Sigmoid colon (tissue), 4 donors: ENCODE data around the gene SPATS2L.

ENCODE experiments used
- EP300 ChIP-seq, 4 donors: sonication (generic); formaldehyde crosslinking; IDR thresholded peaks; one replicate each; pipeline ENCODE4 v1.6.1; 2017; ENCODE audit warnings: antibody characterized with exemption in 4 of 4
- POLR2A ChIP-seq, 2 donors: fragments of 450-650 bp; IDR thresholded peaks; one replicate each; pipeline ENCODE4 v1.6.1; 2016; ENCODE audit warnings: antibody characterized with exemption in 2 of 2, mild to moderate bottlenecking in 2 of 2, moderate library complexity in 2 of 2
- POLR2AphosphoS5 ChIP-seq, 4 donors: sonication (generic); formaldehyde crosslinking; IDR thresholded peaks; one replicate each; pipeline ENCODE4 v1.6.1; 2017; ENCODE audit warnings: antibody characterized with exemption in 4 of 4
- TF ChIP-seq, protein P1 (sequence below), 4 experiments: fragments of 450-650 bp in 3 of 4; fragments of 200-600 bp in 1 of 4; IDR thresholded peaks; one replicate each; pipeline ENCODE4 v1.5.1; 2016 to 2019; ENCODE audit warnings: antibody characterized with exemption in 4 of 4, mild to moderate bottlenecking in 3 of 4, moderate library complexity in 2 of 4

DNA sequence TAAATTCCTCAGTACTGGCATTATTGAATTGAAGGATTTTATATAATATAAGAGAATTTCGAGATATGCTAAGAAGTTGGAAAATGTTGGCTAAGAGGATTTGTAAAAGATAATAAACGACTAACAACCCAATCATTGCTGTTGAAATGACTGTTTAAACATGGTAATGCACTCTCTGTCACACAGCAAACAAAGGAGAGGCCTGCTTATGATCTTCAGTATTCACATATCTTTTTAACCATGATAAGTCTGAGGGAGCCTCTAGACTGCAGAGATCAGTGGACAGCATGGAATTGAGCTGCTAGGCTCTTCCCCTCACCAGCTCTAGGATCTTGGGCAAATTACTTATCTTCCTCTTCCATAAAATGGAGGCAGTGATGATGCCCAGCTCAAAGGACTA is 200.7 kb downstream of the SPATS2L start:
- TF ChIP-seq, protein P1, sequence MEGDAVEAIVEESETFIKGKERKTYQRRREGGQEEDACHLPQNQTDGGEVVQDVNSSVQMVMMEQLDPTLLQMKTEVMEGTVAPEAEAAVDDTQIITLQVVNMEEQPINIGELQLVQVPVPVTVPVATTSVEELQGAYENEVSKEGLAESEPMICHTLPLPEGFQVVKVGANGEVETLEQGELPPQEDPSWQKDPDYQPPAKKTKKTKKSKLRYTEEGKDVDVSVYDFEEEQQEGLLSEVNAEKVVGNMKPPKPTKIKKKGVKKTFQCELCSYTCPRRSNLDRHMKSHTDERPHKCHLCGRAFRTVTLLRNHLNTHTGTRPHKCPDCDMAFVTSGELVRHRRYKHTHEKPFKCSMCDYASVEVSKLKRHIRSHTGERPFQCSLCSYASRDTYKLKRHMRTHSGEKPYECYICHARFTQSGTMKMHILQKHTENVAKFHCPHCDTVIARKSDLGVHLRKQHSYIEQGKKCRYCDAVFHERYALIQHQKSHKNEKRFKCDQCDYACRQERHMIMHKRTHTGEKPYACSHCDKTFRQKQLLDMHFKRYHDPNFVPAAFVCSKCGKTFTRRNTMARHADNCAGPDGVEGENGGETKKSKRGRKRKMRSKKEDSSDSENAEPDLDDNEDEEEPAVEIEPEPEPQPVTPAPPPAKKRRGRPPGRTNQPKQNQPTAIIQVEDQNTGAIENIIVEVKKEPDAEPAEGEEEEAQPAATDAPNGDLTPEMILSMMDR (IDR thresholded peaks at IDR 0.05), result no peak
- TF ChIP-seq POLR2AphosphoS5 (IDR thresholded peaks at IDR 0.05), result no peak
- TF ChIP-seq POLR2A (IDR thresholded peaks at IDR 0.05), result no peak
- no peak for TF ChIP-seq EP300 (IDR thresholded peaks at IDR 0.05)
